ENCODE results near the gene TINAG.

Gene TINAG, protein sequence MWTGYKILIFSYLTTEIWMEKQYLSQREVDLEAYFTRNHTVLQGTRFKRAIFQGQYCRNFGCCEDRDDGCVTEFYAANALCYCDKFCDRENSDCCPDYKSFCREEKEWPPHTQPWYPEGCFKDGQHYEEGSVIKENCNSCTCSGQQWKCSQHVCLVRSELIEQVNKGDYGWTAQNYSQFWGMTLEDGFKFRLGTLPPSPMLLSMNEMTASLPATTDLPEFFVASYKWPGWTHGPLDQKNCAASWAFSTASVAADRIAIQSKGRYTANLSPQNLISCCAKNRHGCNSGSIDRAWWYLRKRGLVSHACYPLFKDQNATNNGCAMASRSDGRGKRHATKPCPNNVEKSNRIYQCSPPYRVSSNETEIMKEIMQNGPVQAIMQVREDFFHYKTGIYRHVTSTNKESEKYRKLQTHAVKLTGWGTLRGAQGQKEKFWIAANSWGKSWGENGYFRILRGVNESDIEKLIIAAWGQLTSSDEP

DNA sequence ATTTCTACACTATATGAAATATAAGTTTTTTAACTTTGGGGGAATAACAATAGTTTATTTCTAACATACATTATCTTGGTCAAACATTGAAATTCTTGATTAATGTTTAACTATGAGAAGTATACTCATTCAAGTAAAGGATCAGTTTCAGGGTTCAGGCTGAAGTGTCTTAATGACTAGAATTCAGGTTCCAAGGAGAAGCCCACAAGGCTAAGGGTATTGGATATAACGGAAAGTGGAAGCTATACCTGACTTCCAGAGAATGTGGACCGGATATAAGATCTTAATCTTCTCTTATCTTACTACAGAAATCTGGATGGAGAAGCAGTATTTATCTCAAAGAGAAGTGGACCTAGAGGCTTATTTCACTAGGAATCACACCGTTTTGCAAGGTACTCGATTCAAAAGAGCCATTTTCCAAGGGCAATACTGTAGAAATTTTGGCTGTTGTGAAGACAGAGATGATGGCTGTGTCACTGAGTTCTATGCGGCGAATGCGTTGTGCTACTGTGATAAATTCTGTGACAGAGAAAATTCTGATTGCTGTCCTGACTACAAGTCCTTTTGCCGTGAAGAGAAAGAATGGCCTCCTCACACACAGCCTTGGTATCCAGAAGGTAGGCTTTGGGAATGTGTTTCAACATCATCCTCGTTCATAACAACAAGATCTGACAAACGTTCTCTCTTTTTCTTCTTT, at the start of gene TINAG:
Gene TINAG, plus strand, starts transcription at position 153 of the 697 bp plus-strand sequence. Its CDS starts 110 bp downstream, at position 263.
- DNase-seq, result no peak

DNA sequence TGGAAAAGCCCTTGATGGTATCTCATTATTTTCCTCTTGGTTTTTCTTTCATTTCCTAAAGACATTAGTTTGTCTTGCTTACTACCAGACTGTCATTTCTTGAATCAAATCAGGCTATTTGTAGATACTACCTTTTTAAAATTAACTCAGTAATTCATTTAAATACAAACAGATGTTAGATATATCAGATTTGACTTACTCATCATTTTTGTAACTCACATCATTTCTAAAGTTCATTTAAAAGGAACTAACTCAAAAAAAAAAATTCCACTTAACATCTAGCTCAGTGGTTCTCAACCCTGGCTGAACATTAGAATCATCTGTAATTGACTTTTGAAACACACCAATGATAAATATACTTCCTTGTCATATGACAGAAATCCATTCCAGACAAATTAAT, 48.2 kb upstream of the TINAG start:
- no peak for DNase-seq

DNA sequence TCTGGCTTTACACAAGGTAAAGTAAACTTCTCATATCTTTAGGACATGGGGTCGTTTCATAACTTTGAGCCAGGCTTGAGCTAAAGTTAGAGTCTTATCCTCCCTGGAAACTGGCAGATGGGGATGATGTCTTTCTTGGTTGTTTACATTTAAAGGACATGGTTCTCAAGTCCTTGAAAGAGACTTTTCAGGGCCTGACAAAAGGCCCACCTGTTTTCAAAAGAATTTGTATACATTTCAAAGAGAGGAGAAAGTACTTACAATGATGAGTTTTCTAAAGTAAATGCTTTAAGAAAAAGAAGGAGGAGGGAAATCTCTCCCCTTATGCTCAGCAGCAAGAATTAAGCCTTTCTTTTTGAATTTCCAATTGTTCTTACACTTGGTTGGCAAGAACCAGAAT, 45.7 kb upstream of the TINAG start:
- DNase-seq, result no peak

DNA sequence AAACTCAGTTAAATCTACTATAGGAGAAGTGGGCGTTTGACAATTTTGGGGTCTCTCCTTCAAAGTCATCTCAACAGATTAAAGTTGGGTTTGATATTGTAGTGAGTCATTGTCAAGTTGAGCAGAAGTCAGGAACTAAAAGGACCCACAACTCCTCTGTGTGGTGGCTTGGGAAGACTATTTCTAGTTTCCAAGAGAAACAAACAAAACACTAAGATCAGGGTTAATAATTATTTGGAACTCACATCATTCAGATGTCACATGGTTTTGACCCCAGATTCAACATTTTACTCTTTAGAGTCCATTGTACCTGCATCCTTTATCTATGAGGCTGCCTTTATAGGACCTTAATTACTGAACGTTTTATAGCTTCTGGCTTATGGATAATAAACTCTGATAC, 45.3 kb upstream of the TINAG start:
- no peak for DNase-seq

DNA sequence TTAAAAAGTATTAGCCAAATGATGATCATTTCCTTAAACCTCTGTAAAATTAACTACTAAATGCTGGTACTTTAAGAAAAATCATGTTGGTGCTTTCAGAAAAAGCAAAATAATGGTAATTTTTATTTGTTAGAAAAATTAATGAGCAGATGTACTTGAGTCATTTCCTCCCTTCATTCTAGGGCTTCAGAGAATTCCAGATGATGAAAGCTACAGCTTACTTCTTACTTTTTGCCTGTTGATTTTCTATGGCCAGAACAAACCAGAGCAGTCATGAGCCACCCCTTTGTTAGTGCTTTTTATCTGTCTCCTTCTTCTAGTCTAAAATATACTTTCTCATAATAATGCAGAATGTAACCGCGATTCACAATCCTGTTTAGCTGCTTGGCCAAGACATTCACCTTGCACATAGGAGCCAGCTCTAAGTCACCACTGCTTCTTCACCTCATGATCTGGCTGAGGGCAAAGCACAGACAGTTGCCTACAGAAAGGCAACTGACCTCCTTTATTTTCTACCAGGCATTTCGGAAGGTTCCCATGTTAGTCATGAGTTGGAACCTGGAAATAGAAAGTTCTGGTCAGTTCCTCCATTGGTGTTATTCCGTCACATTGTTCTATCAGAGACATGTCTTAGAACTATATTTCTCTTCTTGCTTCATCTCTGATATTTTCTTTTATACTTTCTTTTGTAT, 43.5 kb upstream of the TINAG start:
- no peak for DNase-seq

DNA sequence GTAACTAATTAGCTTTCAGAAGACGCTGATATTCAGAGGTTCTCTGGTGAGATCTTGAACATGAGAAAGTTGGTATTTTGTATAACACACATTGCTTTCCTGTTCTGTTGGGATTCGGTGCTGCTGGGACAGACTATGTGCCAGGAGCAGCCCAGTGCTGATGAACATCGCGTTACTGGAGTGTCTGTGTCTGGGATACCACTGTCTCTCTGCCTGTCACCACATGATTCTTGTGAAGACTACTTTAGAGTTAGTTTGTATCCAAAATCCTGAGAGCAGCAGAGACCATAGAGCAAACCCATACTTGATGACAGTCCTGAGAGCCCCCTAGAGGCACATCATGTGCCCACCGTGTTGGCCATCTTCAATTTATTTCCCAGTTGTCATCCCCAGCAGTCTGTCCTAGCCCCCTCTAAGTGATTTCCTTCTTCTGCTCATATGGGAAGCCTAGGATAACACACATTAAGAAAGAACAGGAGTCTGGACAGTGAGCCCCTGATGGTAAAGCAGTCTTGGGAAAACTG, 41.8 kb upstream of the TINAG start:
- DNase-seq, result peak; percentile 1

DNA sequence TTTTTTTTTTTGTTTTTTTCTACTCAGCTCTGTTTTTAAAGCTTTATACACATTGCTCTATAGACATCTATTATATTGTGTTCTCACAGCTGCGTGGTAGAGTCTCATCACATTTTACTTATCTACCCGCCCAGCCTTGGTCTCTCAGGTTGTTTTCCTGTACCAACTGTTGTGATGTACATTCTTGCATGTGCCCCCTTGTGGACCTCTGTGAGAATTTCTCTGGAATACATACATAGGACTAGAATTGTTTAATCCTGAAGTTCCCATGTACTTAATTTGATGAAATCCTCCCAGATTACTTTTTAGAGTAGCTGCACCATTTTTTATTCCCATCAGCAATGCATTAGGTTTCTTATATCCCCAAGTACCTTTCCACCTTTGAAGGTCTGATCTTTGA, 40.4 kb upstream of the TINAG start:
- peak; percentile 62 for DNase-seq

DNA sequence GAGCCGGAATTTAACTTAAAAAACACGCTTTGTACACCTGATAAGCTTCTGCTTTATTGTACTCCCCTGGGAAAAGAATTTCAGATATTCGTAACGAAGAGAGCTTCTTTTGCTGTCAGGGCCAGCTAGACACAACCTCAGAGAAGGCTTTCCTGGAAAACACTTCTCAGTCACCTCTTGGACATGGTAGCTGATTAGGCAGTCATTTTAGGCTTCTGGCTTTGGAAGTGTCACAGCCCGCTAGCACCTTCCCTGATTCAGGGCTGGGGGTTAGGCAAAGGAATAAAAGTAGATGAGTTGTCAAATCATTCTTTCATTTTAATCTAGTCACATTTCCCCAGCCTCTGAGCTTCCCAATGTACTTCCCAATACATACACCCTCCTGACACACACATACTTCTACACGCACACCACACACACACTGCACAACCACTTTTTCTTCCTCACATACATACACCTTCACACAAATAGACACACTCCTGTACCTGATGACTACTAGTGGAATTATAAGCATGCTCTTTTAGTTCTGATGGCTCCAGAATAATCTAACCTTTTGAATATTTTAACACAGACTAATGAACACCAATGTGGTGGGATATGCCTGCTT, 34.9 kb upstream of the TINAG start:
- DNase-seq, result no peak

DNA sequence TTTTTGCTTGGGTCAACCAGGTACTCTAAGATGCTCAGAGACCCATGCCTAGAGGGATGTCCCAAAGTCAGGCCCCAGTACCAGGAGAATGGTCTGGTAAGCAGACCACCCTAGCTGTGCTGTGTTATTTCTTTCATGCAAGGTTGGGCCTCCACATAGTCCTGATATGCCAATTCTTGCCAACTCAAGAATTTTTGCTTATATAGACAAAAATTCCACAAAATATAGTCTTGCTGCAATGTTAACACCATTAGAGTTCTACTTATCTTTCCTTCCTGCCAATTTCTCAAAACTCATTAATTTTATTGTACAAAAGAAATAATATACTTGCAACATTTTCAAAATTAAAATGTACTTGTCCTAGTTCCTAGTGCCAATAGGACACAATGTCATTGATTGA, 33.9 kb upstream of the TINAG start:
- DNase-seq, result no peak

DNA sequence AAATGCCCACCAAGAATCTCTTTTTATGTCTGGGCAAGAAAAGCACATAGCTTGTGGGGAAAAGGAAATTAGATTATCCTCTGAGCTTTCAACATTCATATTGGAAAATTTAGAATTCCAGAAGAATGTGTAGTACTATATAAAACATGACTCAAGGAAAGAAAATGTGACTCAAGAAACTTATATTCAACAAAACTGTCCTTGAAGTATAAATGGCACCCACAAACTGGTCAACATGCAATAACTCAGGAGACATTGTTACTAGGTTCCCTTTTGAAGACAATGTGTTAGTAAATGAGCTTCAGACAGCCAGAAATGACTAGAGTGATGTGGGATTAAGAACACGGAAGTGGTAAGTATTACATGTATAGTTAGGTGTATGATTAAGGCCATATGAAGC, 26.1 kb upstream of the TINAG start:
- DNase-seq, result no peak

DNA sequence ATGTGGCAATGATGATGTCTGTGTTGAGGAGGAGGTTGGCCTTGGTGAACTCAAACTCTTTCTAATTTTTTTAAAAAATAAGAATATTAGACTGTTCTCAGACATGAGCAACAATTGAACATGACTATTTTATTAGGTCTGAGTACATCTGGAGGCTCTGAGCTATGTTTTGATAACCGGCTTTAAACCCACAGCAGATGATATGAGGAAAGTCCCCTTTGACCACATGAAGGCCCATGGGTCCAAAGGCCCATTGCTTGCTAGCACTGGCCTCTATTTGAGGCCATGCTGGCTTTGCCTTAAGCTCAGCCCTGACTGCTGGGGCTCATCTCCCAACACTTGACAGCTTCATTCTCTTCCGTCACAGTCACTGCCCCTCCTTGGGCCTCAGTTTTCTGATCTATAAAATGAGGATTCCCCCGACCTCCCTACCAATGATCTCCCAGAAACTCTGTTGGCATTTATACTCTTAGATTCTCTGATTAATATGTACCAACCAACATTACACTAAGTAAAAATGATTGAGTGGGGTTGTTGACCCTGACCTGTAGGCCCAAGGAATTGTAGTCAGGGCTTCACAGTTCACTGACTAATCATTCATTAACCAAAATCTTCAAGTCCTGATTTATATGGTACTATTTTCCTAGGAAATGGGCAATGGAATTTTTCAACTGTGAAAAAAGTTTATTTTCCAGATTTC, 23.9 kb upstream of the TINAG start:
- no peak for DNase-seq

DNA sequence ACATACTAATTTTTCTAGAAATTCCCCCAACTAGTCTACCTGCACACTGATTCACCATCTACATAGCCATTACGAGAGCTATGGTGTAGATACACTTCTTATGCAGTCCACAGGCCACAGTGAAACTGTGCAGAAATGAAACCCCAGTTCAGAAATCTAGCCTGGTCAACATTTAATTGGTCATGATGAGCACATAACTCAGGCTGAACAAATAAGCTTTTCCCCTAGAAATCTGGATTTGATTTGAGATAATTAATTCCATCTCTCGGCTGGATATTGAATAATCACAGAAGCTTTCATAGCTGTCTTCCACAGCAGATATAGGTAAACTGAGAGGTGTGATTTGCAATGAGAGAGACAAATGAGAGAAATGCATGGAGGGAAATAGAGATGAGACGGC, 22.6 kb upstream of the TINAG start:
- DNase-seq, result no peak

DNA sequence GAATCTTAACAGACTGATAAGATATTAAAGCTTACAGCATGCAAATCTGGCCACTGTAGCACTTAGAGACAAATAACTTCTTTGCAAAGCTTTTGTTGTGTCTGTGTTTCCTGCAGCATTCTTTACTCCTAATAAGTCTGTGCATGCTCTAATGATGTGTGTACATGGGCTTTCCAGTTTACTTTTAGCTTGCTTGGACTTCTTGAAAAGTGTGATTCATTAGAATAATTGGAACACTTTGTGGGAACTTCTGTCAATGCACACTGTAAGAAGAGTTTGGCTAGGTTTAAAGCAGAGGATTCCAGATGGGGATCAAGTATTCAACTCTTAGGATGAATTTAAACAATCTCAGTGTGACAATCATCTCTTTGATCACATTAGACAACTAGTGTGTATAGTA, 22.1 kb upstream of the TINAG start:
- no peak for DNase-seq

DNA sequence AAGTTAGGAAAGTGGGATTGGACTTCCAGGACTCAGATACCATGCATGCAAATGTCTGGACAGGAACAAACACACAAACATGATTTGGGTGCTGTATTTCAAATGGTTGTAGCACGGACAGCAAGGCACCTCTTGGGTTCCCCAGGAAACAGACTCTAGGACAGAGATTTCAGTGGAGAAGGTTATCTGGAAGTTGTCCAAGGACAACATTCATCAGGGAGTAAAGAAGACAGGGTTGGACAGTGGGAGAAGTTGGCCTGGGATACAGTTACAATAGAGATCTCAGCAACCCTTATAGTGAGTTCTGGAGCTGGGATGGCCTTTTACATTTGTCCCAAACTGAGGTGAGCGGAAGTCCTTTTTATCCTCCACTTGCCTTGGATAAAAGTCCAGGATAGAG, 19.8 kb upstream of the TINAG start:
- no peak for DNase-seq

DNA sequence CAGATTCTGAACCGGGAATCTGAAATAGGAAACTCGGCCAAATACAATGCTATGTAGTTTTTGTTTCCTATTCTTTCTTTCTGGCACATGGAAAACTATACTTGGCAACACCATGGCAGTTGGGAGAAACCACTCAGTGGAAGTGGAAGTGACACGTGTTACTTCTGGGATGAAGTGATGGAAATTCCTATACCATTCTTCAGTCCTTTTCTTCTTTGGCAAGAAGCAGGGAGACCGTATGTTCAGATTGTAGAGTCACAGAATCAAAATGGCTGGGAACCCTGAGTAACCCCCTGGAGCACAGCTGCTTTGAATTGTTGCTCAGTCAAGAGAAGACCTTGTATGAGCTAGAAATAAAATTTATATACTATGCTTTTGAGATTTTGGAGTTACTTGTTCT, 18.8 kb upstream of the TINAG start:
- no peak for DNase-seq

DNA sequence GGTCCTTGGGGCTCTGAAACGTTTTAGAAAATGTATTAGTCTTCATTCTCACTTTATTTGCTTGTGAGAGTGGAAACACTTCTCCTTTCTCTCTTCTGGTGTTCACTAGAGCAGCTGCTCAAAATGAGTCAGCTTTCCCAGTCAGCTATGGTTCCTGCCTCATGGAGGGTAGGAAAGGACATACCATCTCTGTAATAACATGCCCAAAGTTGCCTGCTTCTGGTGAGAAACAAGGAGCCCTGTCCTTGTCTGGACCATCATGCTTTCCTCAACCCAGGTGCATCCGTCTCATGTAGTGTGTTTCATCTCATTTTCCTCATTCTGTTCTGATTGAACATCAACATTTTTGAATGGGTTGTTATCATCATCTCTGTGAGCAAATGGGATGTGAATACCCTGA, 17.1 kb upstream of the TINAG start:
- DNase-seq, result no peak

DNA sequence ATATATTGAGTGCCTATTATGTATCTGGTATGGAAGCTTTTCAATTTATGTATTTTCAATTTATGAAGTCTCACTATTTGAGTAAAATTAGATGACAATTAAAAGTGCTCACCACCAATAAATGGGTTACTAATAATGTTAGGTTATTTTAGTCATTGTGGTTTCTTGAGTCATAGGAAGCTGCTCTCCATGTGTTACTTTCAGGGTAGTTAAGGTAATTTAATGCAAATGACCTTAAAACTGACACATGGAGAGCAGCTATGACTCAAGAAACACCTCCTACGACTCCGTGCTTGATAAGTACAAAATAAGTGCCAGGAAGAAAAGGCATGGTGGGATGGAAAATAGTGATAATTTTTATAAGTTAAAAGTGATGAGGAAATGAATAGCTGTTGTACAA, 16.5 kb upstream of the TINAG start:
- no peak for DNase-seq

DNA sequence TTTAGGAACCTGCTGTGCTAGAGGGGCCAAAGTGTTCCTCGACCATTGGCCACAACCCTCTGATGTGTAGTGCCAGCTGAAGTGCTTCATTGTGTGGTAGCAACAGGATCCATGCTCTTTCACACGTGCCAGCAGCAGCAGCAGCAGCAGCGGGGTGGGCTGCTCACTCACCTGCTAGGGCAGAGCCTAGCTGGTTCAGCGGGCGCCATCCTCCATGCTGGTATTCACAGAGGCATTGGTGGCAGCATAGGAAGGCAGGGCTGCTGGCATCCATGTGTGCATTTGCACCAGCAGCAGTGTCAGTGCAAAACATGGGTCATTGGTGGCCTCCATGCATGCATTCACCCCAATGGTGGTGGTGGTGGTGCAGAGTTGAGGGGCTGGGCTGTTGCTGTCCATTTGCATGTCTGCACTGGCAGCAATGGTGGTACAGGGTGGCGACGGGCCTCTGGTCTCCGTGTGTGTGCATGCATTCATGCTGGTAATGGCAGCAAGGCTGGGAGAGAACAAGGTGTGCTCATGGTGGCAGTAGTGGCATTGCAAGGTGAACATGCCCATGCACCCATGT, 13.2 kb upstream of the TINAG start:
- DNase-seq, result no peak

DNA sequence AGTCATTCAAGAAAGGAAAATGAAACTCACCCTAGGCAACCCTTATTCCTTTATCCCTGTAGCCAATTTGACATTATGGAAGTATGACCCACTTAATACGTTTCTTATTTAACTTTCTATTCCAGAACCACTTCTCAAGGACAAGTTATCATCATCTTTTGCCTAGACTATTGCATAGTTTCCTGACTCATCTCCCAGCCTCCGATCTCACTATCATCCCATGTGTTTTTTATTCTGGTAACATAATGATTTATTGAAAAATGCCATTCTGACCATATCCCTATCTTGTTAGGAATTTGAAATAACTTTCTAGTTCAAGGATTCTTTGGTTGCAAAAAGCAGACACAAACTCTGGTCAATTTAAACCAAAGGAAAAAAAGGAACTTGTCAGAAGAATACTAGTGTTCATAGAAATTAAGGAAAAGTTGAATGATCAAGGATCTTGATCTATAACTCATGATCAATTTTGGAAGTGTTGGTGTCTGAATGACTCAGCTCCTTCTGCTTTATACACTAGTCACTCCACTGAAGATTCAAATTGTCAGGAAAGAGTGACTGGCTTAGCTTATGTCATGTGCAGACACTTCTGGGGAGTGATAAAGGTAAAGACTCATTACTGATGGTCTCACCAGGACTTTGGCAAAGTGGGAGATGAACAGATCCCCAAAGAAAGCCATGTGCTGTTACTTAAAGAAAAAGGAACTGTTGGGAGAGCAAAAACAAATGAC, 8.5 kb upstream of the TINAG start:
- no peak for DNase-seq

DNA sequence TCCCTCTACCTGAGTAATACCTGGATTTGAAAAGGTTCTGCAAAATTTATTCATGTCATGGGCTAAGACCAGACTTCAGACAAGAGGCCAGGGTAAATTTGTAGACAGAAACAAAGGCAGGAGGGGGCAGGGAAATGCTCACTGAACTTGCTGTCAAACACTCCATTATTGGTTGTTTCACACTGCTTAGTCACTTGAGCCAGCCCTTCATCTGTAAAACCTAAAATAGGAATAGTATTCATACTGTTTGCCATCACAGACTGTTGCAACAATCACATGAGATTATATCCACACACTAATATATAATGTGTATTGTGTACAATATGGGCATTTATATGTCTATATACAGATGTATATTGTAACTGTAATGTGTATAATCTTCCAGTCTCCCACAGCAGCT, 6.5 kb upstream of the TINAG start:
- no peak for DNase-seq

DNA sequence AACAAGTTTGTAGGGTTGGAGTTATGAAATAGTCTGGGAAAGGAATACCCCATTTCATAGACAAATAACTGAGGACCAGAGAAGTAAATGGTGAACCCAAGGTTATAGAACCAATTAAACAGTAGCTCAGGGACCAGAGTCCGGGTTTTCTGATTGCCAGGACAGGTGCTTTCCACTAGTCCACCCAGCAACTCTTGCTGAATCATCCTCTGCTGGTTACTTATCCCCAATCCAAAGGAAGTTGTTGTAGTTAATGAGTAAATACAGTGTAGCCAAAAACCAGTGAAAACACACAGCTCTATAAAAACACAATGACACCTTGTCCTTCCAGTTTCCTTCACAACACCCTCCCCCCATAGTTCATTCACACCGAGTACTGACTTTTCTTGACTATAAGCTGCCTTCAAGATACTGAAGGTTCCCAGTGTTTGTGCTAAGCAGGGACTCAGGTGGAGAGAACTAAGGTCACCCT, 766 bp upstream of the TINAG start:
- DNase-seq, result no peak

DNA sequence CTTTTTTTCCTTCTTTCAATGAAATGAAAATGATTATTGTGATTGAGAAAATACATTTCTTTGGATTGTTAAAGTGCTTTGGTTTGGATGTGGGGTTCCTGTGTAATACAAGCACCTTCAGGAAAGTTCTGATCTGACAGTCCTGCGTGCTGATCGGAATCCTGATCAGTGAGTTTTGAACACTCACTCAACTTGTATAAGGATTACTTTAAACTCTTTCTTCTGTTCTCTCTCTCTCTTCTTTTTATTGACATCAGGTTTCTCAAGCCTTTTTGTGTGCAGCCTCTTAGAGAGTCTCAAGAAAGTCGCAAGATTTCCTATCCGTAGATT, 710 bp downstream of the TINAG start:
- DNase-seq, result no peak
